ENCODE data around the gene RBBP5. TPM values are rescaled to one million over a fixed set of nuclear protein-coding genes. Genes with fewer than 3 reads are reported as not detected.

The RBBP5 gene
- total and polyA plus RNA-seq, 4 donors, result 5.2 to 18.0 (median 9.7) TPM

DNA sequence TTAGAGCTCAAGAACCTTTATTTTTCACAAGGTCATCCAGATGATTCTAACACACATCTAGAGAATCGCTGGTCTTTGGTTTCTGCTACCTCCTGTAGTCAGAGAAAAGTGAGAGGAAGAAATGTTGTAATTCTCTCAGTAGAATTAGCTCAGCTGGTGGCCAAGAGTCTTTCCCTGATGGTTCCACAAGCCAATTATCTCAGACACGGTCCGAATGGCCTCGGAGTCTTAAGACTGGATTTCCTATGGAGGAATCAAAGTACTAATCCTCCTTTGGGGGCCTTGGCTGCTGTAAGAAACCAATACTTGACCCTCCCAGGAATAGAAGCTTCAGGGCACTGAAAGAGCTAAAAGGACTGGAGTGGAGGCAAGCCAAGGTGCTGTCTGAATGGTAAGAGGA is 39.3 kb downstream of the RBBP5 start:
- WGBS, 2 donors, result 96 to 98% methylated on average over 4 of the region's 4 CpGs
- TF ChIP-seq, protein P1, sequence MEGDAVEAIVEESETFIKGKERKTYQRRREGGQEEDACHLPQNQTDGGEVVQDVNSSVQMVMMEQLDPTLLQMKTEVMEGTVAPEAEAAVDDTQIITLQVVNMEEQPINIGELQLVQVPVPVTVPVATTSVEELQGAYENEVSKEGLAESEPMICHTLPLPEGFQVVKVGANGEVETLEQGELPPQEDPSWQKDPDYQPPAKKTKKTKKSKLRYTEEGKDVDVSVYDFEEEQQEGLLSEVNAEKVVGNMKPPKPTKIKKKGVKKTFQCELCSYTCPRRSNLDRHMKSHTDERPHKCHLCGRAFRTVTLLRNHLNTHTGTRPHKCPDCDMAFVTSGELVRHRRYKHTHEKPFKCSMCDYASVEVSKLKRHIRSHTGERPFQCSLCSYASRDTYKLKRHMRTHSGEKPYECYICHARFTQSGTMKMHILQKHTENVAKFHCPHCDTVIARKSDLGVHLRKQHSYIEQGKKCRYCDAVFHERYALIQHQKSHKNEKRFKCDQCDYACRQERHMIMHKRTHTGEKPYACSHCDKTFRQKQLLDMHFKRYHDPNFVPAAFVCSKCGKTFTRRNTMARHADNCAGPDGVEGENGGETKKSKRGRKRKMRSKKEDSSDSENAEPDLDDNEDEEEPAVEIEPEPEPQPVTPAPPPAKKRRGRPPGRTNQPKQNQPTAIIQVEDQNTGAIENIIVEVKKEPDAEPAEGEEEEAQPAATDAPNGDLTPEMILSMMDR (IDR thresholded peaks at IDR 0.05; ENCODE audit: control extremely low read depth, extremely low read depth), result no peak
- no peak for ATAC-seq (ENCODE audit: insufficient read depth, low FRiP score)

GRCh38 chr1:205077934-205078311 is 43.9 kb downstream of the RBBP5 start:
- no peak overlapping the region for H3K9ac ChIP-seq (ENCODE audit: insufficient read depth in 1 of 2, low read length in 2 of 2)
- ATAC-seq (ENCODE audit: insufficient read depth, low FRiP score), result no peak
- 78 to 83% methylated on average over 1 of the region's 1 CpG for WGBS, 2 donors
- no peak overlapping the region for H3K4me3 ChIP-seq
- no peaks in the 10 kb centered on the region for H3K4me1 ChIP-seq (ENCODE audit: control insufficient read depth in 5 of 5, insufficient read depth in 5 of 5, low read length in 5 of 5)
- H3K27ac ChIP-seq (ENCODE audit: low read depth in 1 of 2, low read length in 1 of 2), result no peak overlapping the region
- no peaks in the 10 kb centered on the region for H3K9me3 ChIP-seq (ENCODE audit: control insufficient read depth in 4 of 4, insufficient read depth in 3 of 4, low read length in 3 of 4)
- DNase-seq, result no peak
- no peaks in the 10 kb centered on the region for H3K36me3 ChIP-seq (ENCODE audit: control insufficient read depth in 4 of 4, insufficient read depth in 4 of 4, low read length in 4 of 4)
- H3K27me3 ChIP-seq (ENCODE audit: control insufficient read depth in 3 of 3, insufficient read depth in 3 of 3, low read length in 2 of 3), result no peaks in the 10 kb centered on the region
- TF ChIP-seq, protein P1 (IDR thresholded peaks at IDR 0.05; ENCODE audit: control extremely low read depth, extremely low read depth), result no peak

More for the DNA sequence above, 39.3 kb downstream of the RBBP5 start:
- Histone ChIP-seq H3K9me3 (ENCODE audit: control insufficient read depth in 4 of 4, insufficient read depth in 3 of 4, low read length in 3 of 4) (no peaks in the 10 kb centered on the region), H3K27ac (ENCODE audit: low read depth in 1 of 2, low read length in 1 of 2) (no peak overlapping the region), H3K4me1 (ENCODE audit: control insufficient read depth in 5 of 5, insufficient read depth in 5 of 5, low read length in 5 of 5) (no peaks in the 10 kb centered on the region), H3K4me3 (no peak overlapping the region), H3K9ac (ENCODE audit: insufficient read depth in 1 of 2, low read length in 2 of 2) (no peak overlapping the region), H3K27me3 (ENCODE audit: control insufficient read depth in 3 of 3, insufficient read depth in 3 of 3, low read length in 2 of 3) (no peaks in the 10 kb centered on the region), H3K36me3 (ENCODE audit: control insufficient read depth in 4 of 4, insufficient read depth in 4 of 4, low read length in 4 of 4) (peaks cover 5 to 12% (median 6%) of the 10 kb centered on the region in 4 donors)
- no peak for DNase-seq

GRCh38 chr1:205077158-205077933 is 44.4 kb downstream of the RBBP5 start:
- TF ChIP-seq, protein P1 (IDR thresholded peaks at IDR 0.05; ENCODE audit: control extremely low read depth, extremely low read depth), result no peak
- WGBS, 2 donors, result 92 to 94% methylated on average over 7 of the region's 7 CpGs
- peak; percentile 19 for ATAC-seq (ENCODE audit: insufficient read depth, low FRiP score)
- H3K9ac ChIP-seq (ENCODE audit: insufficient read depth in 1 of 2, low read length in 2 of 2), result no peak overlapping the region
- no peaks in the 10 kb centered on the region for H3K27me3 ChIP-seq (ENCODE audit: control insufficient read depth in 3 of 3, insufficient read depth in 3 of 3, low read length in 2 of 3)
- H3K36me3 ChIP-seq (ENCODE audit: control insufficient read depth in 4 of 4, insufficient read depth in 4 of 4, low read length in 4 of 4), result no peaks in the 10 kb centered on the region
- no peak overlapping the region for H3K4me3 ChIP-seq
- DNase-seq, result no peak
- no peak overlapping the region for H3K27ac ChIP-seq (ENCODE audit: low read depth in 1 of 2, low read length in 1 of 2)
- H3K4me1 ChIP-seq (ENCODE audit: control insufficient read depth in 5 of 5, insufficient read depth in 5 of 5, low read length in 5 of 5), result no peaks in the 10 kb centered on the region
- H3K9me3 ChIP-seq (ENCODE audit: control insufficient read depth in 4 of 4, insufficient read depth in 3 of 4, low read length in 3 of 4), result no peaks in the 10 kb centered on the region
